Measurements from ENCODE around the gene TCAP. TPM values are rescaled to one million over a fixed set of nuclear protein-coding genes. Genes with fewer than 3 reads are reported as not detected.
A peak's percentile ranks its signal among the peaks of the same experiment; 100 is the strongest.

Gene TCAP
- total RNA-seq, 1 experiment from 2014 or later: 2.1 TPM

GRCh38 chr17:39628655-39629493 is 36.3 kb upstream of the TCAP start:
- H3K9me3 Mint-ChIP-seq: no peaks in the 10 kb centered on the region; a peak in 1 of 5 replicates
- Histone ChIP-seq H3T11ph (ENCODE audit: low read length) (no peak overlapping the region), H3K4ac (ENCODE audit: low read depth, low read length) (no peak overlapping the region), H2BK5ac (ENCODE audit: insufficient read length, low read length) (no peak overlapping the region), H3K27ac (ENCODE audit: insufficient read length, low read depth, low read length) (no peak overlapping the region), H2BK12ac (ENCODE audit: insufficient read length, low read depth, low read length) (no peak overlapping the region), H3K4me1 (ENCODE audit: insufficient read depth, low read length) (peaks cover 21% of the 10 kb centered on the region; the same call in 1 of the 2 replicates), H4K8ac (replicated peaks; ENCODE audit: insufficient read length, low read depth, low read length) (no peak overlapping the region), H2BK20ac (ENCODE audit: low read depth, low read length, poor library complexity, severe bottlenecking) (no peak overlapping the region), H3K79me2 (ENCODE audit: insufficient read depth, low read length) (no peaks in the 10 kb centered on the region), H3K4me2 (ENCODE audit: insufficient read depth, insufficient read length, low read length) (no peak overlapping the region), H3K56ac (ENCODE audit: insufficient read length, low read depth, low read length) (no peak overlapping the region), H2AK5ac (ENCODE audit: insufficient read length, low read length) (no peak overlapping the region), H3K79me1 (ENCODE audit: insufficient read depth, low read depth, low read length, poor library complexity, severe bottlenecking) (no peaks in the 10 kb centered on the region), H3K23ac (ENCODE audit: insufficient read length, low read depth, low read length) (no peak overlapping the region), H4K5ac (ENCODE audit: insufficient read length, low read depth, low read length) (no peak overlapping the region), H3K18ac (ENCODE audit: insufficient read length, low read depth, low read length) (no peak overlapping the region), H4K91ac (ENCODE audit: insufficient read length, low read depth, low read length) (no peak overlapping the region), H2AFZ (ENCODE audit: low read length) (no peak overlapping the region), H3K23me2 (ENCODE audit: insufficient read length, low read depth, low read length, poor library complexity, severe bottlenecking) (peaks cover 13% of the 10 kb centered on the region), H2BK15ac (ENCODE audit: low read depth, low read length) (no peak overlapping the region), H3K14ac (ENCODE audit: insufficient read depth, low read length) (no peak overlapping the region), H4K20me1 (ENCODE audit: control insufficient read depth, insufficient read depth, insufficient read length) (no peaks in the 10 kb centered on the region), H2BK120ac (ENCODE audit: low read depth, low read length, poor library complexity, severe bottlenecking) (no peak overlapping the region), H3K9me3 (ENCODE audit: control insufficient read depth, low read depth, low read length) (no peaks in the 10 kb centered on the region), H3K9ac (ENCODE audit: extremely low read depth, insufficient read length, low read length) (no peak overlapping the region), H3K27me3 (ENCODE audit: insufficient read depth, low read length) (peaks cover 13% of the 10 kb centered on the region; the same call in 1 of the 2 replicates)
- peaks cover 64 to 81% of the 10 kb centered on the region in 2 experiments for H3K4me1 Mint-ChIP-seq
- no peaks in the 10 kb centered on the region; a peak in 1 of 7 replicates for H3K36me3 Mint-ChIP-seq (ENCODE audit: insufficient read depth in 1 of 3, low read depth in 3 of 3)
- peak overlapping the region; percentile 1 to 96 for H3K4me3 Mint-ChIP-seq
- DNase-seq: no peak
- no peak overlapping the region for H3K27ac Mint-ChIP-seq
- TF ChIP-seq CTCF (conservative IDR thresholded peaks at IDR 0.05): no peak
- WGBS (ENCODE audit: extremely low coverage, insufficient read length, low lambda C conversion rate): no CpG with 5 or more reads among the region's 10 CpGs
- H3K27me3 Mint-ChIP-seq (ENCODE audit: low read depth): peaks cover 44% of the 10 kb centered on the region
